ENCODE results near the gene TRPV5.

Gene TRPV5

GRCh38 chr7:142868188-142868985 lies 65.2 kb downstream of the TRPV5 start:
- no peak for DNase-seq

- DNase-seq: no peak
Observed at GRCh38 chr7:142867398-142868187, 66.0 kb downstream of the TRPV5 start.

GRCh38 chr7:142867097-142867378 lies 66.5 kb downstream of the TRPV5 start:
- no peak for DNase-seq

GRCh38 chr7:142866361-142867096 lies 67.0 kb downstream of the TRPV5 start:
- DNase-seq: peak; percentile 13

GRCh38 chr7:142865766-142866165 lies 67.8 kb downstream of the TRPV5 start:
- no peak for DNase-seq

GRCh38 chr7:142864980-142865747 lies 68.4 kb downstream of the TRPV5 start:
- DNase-seq: no peak

GRCh38 chr7:142863891-142864685 lies 69.5 kb downstream of the TRPV5 start:
- DNase-seq: no peak

- no peak for DNase-seq
Observed at GRCh38 chr7:142862786-142863400, 70.7 kb downstream of the TRPV5 start.

GRCh38 chr7:142862351-142862750 lies 71.2 kb downstream of the TRPV5 start:
- no peak for DNase-seq

GRCh38 chr7:142860968-142861367 lies 72.6 kb downstream of the TRPV5 start:
- DNase-seq: no peak

- DNase-seq: no peak
Observed at GRCh38 chr7:142859829-142860228, 73.7 kb downstream of the TRPV5 start.

GRCh38 chr7:142859411-142859810 lies 74.1 kb downstream of the TRPV5 start:
- no peak for DNase-seq

All from NCI-H2171 treated with DMSO at 0.1 percent for 48 hours (cell line).